Colonic mucosa (tissue), 4 donors: ENCODE results near the gene PCDHGA8. TPM values are rescaled to one million over a fixed set of nuclear protein-coding genes. Genes with fewer than 3 reads are reported as not detected.
"Not testable (repeated sequence)": the region's sequence is repeated elsewhere in the genome, so short reads cannot be mapped to it uniquely, and the experiment has no call there.

Experiments used
- DNase-seq: peaks from one replicate; pipeline ENCODE4 v3.0.0-alpha.2; 2020
- H3K27ac ChIP-seq: fragments of 200-600 bp; one replicate; pipeline ENCODE4 v1.8.0; 2021
- H3K27me3 ChIP-seq: fragments of 200-600 bp; one replicate; pipeline ENCODE4 v1.8.0; 2021
- H3K36me3 ChIP-seq: fragments of 200-600 bp; one replicate; pipeline ENCODE4 v1.8.0; 2021
- H3K4me1 ChIP-seq: fragments of 200-600 bp; one replicate; pipeline ENCODE4 v1.8.0; 2021; ENCODE audit warnings: mild to moderate bottlenecking
- H3K4me3 ChIP-seq: fragments of 200-600 bp; one replicate; pipeline ENCODE4 v1.8.0; 2021
- H3K9ac ChIP-seq, 2 donors: one replicate each; pipeline ENCODE4 v1.7.0; 2013; ENCODE audit warnings: control low read depth in 2 of 2, low read depth in 2 of 2, low read length in 2 of 2
- H3K9me3 ChIP-seq: fragments of 200-600 bp; one replicate; pipeline ENCODE4 v1.8.0; 2021
- intact Hi-C: fragments of 100-400 bp; cut with DNase I; formaldehyde crosslinking; loops from one replicate; pipeline ENCODE4 v1.14.1; 2022
- total RNA-seq, 2 donors: library from RNA; stranded (reverse); fragmentation: NEBNext Ultra II Directional in 1 of 2; extraction: Animal tissue kit (Norgen Biotek cat#: 25700) in 1 of 2; gene quantifications; one replicate each; pipeline ENCODE4 v1.2.1, GENCODE V29; 2021
- TF ChIP-seq, protein P1 (sequence below): fragments of 200-600 bp; IDR thresholded peaks from one replicate; pipeline ENCODE4 v1.8.0; 2022; ENCODE audit warnings: antibody characterized with exemption, mild to moderate bottlenecking
- donor health status: healthy.
- donor health status: DM: no; HTN: no; CAD: no.
- donor health status: DM: no; HTN: no; CAD: no.

Gene PCDHGA8
- total RNA-seq, 2 donors from 2014 or later, result 0.17 to 0.48 TPM

- no peaks in the 10 kb centered on the region for H3K36me3 ChIP-seq
- H3K27me3 ChIP-seq, result no peaks in the 10 kb centered on the region
- intact Hi-C loops, result no loop called here
- H3K9me3 ChIP-seq, result peaks cover 12% of the 10 kb centered on the region
- no peaks in the 10 kb centered on the region for H3K4me1 ChIP-seq
- H3K4me3 ChIP-seq, result no peak overlapping the region
- TF ChIP-seq, protein P1, sequence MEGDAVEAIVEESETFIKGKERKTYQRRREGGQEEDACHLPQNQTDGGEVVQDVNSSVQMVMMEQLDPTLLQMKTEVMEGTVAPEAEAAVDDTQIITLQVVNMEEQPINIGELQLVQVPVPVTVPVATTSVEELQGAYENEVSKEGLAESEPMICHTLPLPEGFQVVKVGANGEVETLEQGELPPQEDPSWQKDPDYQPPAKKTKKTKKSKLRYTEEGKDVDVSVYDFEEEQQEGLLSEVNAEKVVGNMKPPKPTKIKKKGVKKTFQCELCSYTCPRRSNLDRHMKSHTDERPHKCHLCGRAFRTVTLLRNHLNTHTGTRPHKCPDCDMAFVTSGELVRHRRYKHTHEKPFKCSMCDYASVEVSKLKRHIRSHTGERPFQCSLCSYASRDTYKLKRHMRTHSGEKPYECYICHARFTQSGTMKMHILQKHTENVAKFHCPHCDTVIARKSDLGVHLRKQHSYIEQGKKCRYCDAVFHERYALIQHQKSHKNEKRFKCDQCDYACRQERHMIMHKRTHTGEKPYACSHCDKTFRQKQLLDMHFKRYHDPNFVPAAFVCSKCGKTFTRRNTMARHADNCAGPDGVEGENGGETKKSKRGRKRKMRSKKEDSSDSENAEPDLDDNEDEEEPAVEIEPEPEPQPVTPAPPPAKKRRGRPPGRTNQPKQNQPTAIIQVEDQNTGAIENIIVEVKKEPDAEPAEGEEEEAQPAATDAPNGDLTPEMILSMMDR, result no peak
- DNase-seq, result no peak
- no peak overlapping the region for H3K9ac ChIP-seq
- H3K27ac ChIP-seq, result no peak overlapping the region
These were observed 35.5 kb downstream of the PCDHGA8 start for GRCh38 chr5:141427783-141428426.

GRCh38 chr5:141430332-141431113, 38.1 kb downstream of the PCDHGA8 start, which contains the start of gene PCDHGA12:
Gene PCDHGA12 (plus strand): TSS chr5:141430507. CDS start chr5:141430760, 253 bp downstream.
- no peak within 1 kb of the TSS for H3K9ac ChIP-seq

GRCh38 chr5:141431286-141431685, 38.9 kb downstream of the PCDHGA8 start:
- Histone ChIP-seq H3K27ac (no peak overlapping the region), H3K9me3 (peaks cover 7% of the 10 kb centered on the region), H3K4me1 (no peaks in the 10 kb centered on the region), H3K9ac (no peak overlapping the region), H3K36me3 (no peaks in the 10 kb centered on the region), H3K4me3 (no peak overlapping the region), H3K27me3 (no peaks in the 10 kb centered on the region)
- intact Hi-C loops, result no loop called here
- TF ChIP-seq, protein P1, result no peak
- DNase-seq, result no peak

More at GRCh38 chr5:141430332-141431113, 38.1 kb downstream of the PCDHGA8 start, which contains the start of gene PCDHGA12:
- Histone ChIP-seq H3K9me3 (peaks cover 7% of the 10 kb centered on the region), H3K4me3 (no peak within 1 kb of the TSS), H3K27me3 (no peaks in the 10 kb centered on the region), H3K36me3 (no peaks in the 10 kb centered on the region), H3K27ac (no peak within 1 kb of the TSS), H3K4me1 (no peaks in the 10 kb centered on the region)
- intact Hi-C loops, result no loop called here
- DNase-seq, result no peak
- TF ChIP-seq, protein P1, result no peak

DNA sequence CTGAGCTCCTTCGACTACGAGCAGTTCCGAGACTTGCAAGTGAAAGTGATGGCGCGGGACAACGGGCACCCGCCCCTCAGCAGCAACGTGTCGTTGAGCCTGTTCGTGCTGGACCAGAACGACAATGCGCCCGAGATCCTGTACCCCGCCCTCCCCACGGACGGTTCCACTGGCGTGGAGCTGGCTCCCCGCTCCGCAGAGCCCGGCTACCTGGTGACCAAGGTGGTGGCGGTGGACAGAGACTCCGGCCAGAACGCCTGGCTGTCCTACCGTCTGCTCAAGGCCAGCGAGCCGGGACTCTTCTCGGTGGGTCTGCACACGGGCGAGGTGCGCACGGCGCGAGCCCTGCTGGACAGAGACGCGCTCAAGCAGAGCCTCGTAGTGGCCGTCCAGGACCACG, 39.9 kb downstream of the PCDHGA8 start:
- H3K27me3 ChIP-seq, H3K9ac ChIP-seq, H3K4me1 ChIP-seq, H3K9me3 ChIP-seq, H3K27ac ChIP-seq, intact Hi-C loops, DNase-seq, H3K4me3 ChIP-seq, H3K36me3 ChIP-seq: not testable (repeated sequence)

GRCh38 chr5:141432726-141433125, 40.3 kb downstream of the PCDHGA8 start:
- H3K36me3 ChIP-seq, H3K9ac ChIP-seq, H3K4me3 ChIP-seq, H3K27ac ChIP-seq, intact Hi-C loops, H3K4me1 ChIP-seq, H3K9me3 ChIP-seq, DNase-seq, H3K27me3 ChIP-seq: not testable (repeated sequence)

DNA sequence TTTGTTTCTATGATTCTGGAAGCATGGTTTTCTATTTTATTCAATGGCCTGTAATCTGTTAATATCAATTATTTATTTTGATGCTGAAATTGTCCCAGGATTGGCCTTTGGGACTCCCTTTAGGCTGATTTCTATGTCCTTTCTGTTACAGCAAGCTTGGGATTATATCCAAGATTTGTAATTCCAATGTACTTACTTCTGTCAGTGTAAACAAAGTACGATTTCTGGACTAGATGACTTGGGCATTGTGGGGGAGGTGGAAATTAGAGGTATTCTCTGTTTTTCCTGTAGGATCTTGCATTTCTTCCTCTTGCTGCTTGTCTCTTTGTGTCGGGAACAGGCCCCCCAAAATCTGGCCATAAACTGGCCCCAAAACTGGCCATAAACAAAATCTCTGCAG, 41.6 kb downstream of the PCDHGA8 start:
- no peak for DNase-seq
- H3K9me3 ChIP-seq, result no peaks in the 10 kb centered on the region

More for the DNA sequence above, 41.6 kb downstream of the PCDHGA8 start:
- H3K27me3 ChIP-seq, result no peaks in the 10 kb centered on the region
- no peak overlapping the region for H3K4me3 ChIP-seq
- H3K27ac ChIP-seq, result no peak overlapping the region
- intact Hi-C loops, result no loop called here
- TF ChIP-seq, protein P1, result no peak
- H3K9ac ChIP-seq, result no peak overlapping the region
- no peaks in the 10 kb centered on the region for H3K36me3 ChIP-seq
- no peaks in the 10 kb centered on the region for H3K4me1 ChIP-seq
